K562 (cell line): Measurements from ENCODE around the gene MPI. TPM values are rescaled to one million over a fixed set of nuclear protein-coding genes. Genes with fewer than 3 reads are reported as not detected.

ENCODE experiments used
- ATF1 ChIP-seq, 2 experiments: fragments of 450-650 bp in 1 of 2; IDR thresholded peaks; 2 replicates each; pipeline ENCODE4 v1.6.1; 2016; ENCODE audit warnings: missing compliant biosample characterization in 1 of 2, missing genetic modification characterization in 1 of 2
- BRD4 ChIP-seq: fragments of 200-600 bp; sonication (generic); IDR thresholded peaks from 2 replicates; pipeline ENCODE4 v1.6.1; 2017; ENCODE audit warnings: inconsistent platforms
- CREB5 ChIP-seq: fragments of 250-450 bp; sonication (Bioruptor Pico); IDR thresholded peaks from 2 replicates; pipeline ENCODE4 v1.5.0; 2020; ENCODE audit warnings: mild to moderate bottlenecking
- ELF2 ChIP-seq: fragments of 250-450 bp; sonication (Bioruptor Pico); IDR thresholded peaks from 2 replicates; pipeline ENCODE4 v1.5.0; 2021; ENCODE audit warnings: mild to moderate bottlenecking
- FOXJ2 ChIP-seq: fragments of 200-800 bp; sonication (Bioruptor generic); IDR thresholded peaks from 2 replicates; pipeline ENCODE4 v1.6.1; 2016; ENCODE audit warnings: missing genetic modification characterization, missing compliant biosample characterization
- HBP1 ChIP-seq: fragments of 450-650 bp; formaldehyde crosslinking; IDR thresholded peaks from 2 replicates; pipeline ENCODE4 v1.4.0; 2022; ENCODE audit warnings: missing genetic modification characterization
- JUNB ChIP-seq: fragments of 450-650 bp; formaldehyde crosslinking; conservative IDR thresholded peaks from 2 replicates; pipeline ENCODE4 v1.4.0; 2020; ENCODE audit warnings: mild to moderate bottlenecking
- MNT ChIP-seq, 2 experiments: fragments of 450-650 bp; conservative IDR thresholded peaks; 2 replicates each; pipeline ENCODE4 v1.6.1; 2017; ENCODE audit warnings: mild to moderate bottlenecking in 2 of 2, moderate library complexity in 2 of 2
- MYBL2 ChIP-seq, 2 experiments: fragments of 450-650 bp in 1 of 2; sonication (generic) in 1 of 2; formaldehyde crosslinking in 1 of 2; IDR thresholded peaks; 2 replicates each; pipeline versions ENCODE4 v1.6.1 to v1.8.1; 2017 to 2022; ENCODE audit warnings: borderline replicate concordance in 1 of 2, inconsistent platforms in 1 of 2, low read depth in 1 of 2, mild to moderate bottlenecking in 1 of 2, missing genetic modification reagents in 1 of 2, moderate library complexity in 1 of 2
- POLR2B ChIP-seq: fragments of 450-650 bp; IDR thresholded peaks from 2 replicates; pipeline ENCODE4 v1.6.1; 2018; ENCODE audit warnings: low read depth; ENCODE audit not compliant: partially characterized antibody
- PRMT5 ChIP-seq: sonication (generic); formaldehyde crosslinking; IDR thresholded peaks from 2 replicates; pipeline ENCODE4 v1.5.0; 2020; ENCODE audit warnings: missing genetic modification reagents
- RAD51 ChIP-seq: fragments of 450-650 bp; IDR thresholded peaks from 2 replicates; pipeline ENCODE4 v1.7.1; 2016; ENCODE audit warnings: low read depth, mild to moderate bottlenecking, borderline replicate concordance
- SAFB2 ChIP-seq: fragments of 200-400 bp; formaldehyde crosslinking; IDR thresholded peaks from 2 replicates; pipeline ENCODE4 v1.6.1; 2018; ENCODE audit warnings: borderline replicate concordance, low read length, low read depth, moderate library complexity; ENCODE audit not compliant: severe bottlenecking
- SIN3B ChIP-seq: fragments of 450-650 bp; IDR thresholded peaks from 2 replicates; pipeline ENCODE4 v1.6.1; 2017; ENCODE audit warnings: low read depth, mild to moderate bottlenecking, moderate library complexity
- SMAD1 ChIP-seq: fragments of 150-350 bp; IDR thresholded peaks from 2 replicates; pipeline ENCODE4 v1.6.1; 2014; ENCODE audit warnings: low read length, low read depth; ENCODE audit not compliant: partially characterized antibody
- SMAD3 ChIP-seq: fragments of 450-650 bp; formaldehyde crosslinking; conservative IDR thresholded peaks from 2 replicates; pipeline ENCODE4 v1.4.0; 2020; ENCODE audit warnings: mild to moderate bottlenecking
- TOE1 ChIP-seq, 2 experiments: fragments of 450-650 bp in 1 of 2; sonication (generic) in 1 of 2; formaldehyde crosslinking in 1 of 2; IDR thresholded peaks; 2 replicates each; pipeline versions ENCODE4 v1.7.1 to v1.8.0; 2016 to 2022; ENCODE audit warnings: borderline replicate concordance in 2 of 2, mild to moderate bottlenecking in 2 of 2, antibody characterized with exemption in 1 of 2, inconsistent platforms in 1 of 2, low read depth in 1 of 2, missing genetic modification reagents in 1 of 2, moderate library complexity in 1 of 2
- ZBTB1 ChIP-seq: sonication (generic); formaldehyde crosslinking; IDR thresholded peaks from 2 replicates; pipeline ENCODE4 v1.8.1; 2023; ENCODE audit warnings: missing genetic modification reagents, low read depth, mild to moderate bottlenecking, borderline replicate concordance
- ZFP1 ChIP-seq: fragments of 450-650 bp; formaldehyde crosslinking; IDR thresholded peaks from 2 replicates; pipeline ENCODE4 v1.4.0; 2020; ENCODE audit warnings: mild to moderate bottlenecking, mixed read lengths
- ZKSCAN1 ChIP-seq: fragments of 150-350 bp; IDR thresholded peaks from 2 replicates; pipeline ENCODE4 v1.6.1; 2016; ENCODE audit warnings: low read depth, low read length
- ZNF175 ChIP-seq: fragments of 200-800 bp; sonication (Bioruptor generic); IDR thresholded peaks from 2 replicates; pipeline ENCODE4 v1.6.1; 2016; ENCODE audit warnings: low read depth, mild to moderate bottlenecking, missing genetic modification characterization, missing compliant biosample characterization
- ZNF224 ChIP-seq: sonication (generic); formaldehyde crosslinking; IDR thresholded peaks from 2 replicates; pipeline ENCODE4 v1.8.0; 2022; ENCODE audit warnings: mild to moderate bottlenecking, missing genetic modification reagents
- ZNF586 ChIP-seq: fragments of 450-650 bp; formaldehyde crosslinking; conservative IDR thresholded peaks from 2 replicates; pipeline ENCODE4 v1.4.0; 2020; ENCODE audit warnings: mild to moderate bottlenecking, moderate library complexity
- polyA plus RNA-seq, 8 experiments: library from polyadenylated mRNA; depleted of rRNA in 4 of 8; stranded (reverse) in 5 of 8; unstranded in 3 of 8; fragments of >200 nt; fragmentation: Nextera tagmentation in 2 of 8; fragmentation: Illumina TruSeq in 1 of 8; extraction: Ambion mirVana in 2 of 8; extraction: Trizol in 1 of 8; gene quantifications; 2 replicates each; pipeline versions ENCODE4 v1.2.1 to v1.2.3, GENCODE V29; 2011 to 2014; ENCODE audit warnings: inconsistent platforms in 1 of 8, missing spikeins in 1 of 8
- total RNA-seq, 7 experiments: library from RNA; depleted of rRNA in 6 of 7; stranded (reverse); fragments of >200 nt in 6 of 7; fragmentation: Illumina TruSeq in 2 of 7; extraction: Trizol in 2 of 7; gene quantifications; 2 replicates each; pipeline versions ENCODE4 v1.2.1 to v1.2.3, GENCODE V29; 2011 to 2021; ENCODE audit warnings: low replicate concordance in 1 of 7

The MPI gene
- total and polyA plus RNA-seq, 9 of the 15 experiments (the other 6 are each of a cell fraction or from before 2014, with no cell fraction given) = 30.7 to 105 (median 40.5) TPM

GRCh38 chr15:74843445-74843828, 46.4 kb upstream of the MPI start (continued):
- TF ChIP-seq CREB5 = no peak
- no peak for TF ChIP-seq ZNF175 (CRISPR knock-in tag)
- TF ChIP-seq HBP1 = no peak
- TF ChIP-seq ZNF224 = no peak
- TF ChIP-seq MYBL2 (IDR thresholded peaks at IDR 0.05; ENCODE audit: low read depth) = no peak
- no peak for TF ChIP-seq MYBL2 (CRISPR knock-in tag; IDR thresholded peaks at IDR 0.05; ENCODE audit: borderline replicate concordance)
- TF ChIP-seq ZBTB1 (CRISPR knock-in tag) = no peak
- no peak for TF ChIP-seq ZNF586 (CRISPR knock-in tag)
- TF ChIP-seq JUNB (CRISPR knock-in tag) = no peak
- TF ChIP-seq PRMT5 (CRISPR knock-in tag) = no peak
- no peak for TF ChIP-seq ZKSCAN1
- TF ChIP-seq MNT (conservative IDR thresholded peaks at IDR 0.05) = peak; percentile 10 to 59; a peak in 2 of 4 replicates
- no peak for TF ChIP-seq ATF1 (CRISPR knock-in tag; IDR thresholded peaks at IDR 0.05)
- 0 out of 2 replicates have a peak, but pooled peaks have one; percentile 3 for TF ChIP-seq ATF1 (tag; IDR thresholded peaks at IDR 0.05)
- TF ChIP-seq TOE1 (IDR thresholded peaks at IDR 0.05; ENCODE audit: borderline replicate concordance) = no peak
- no peak for TF ChIP-seq TOE1 (CRISPR knock-in tag; IDR thresholded peaks at IDR 0.05; ENCODE audit: borderline replicate concordance, low read depth)
- no peak for TF ChIP-seq ZFP1 (CRISPR knock-in tag)
- no peak for TF ChIP-seq BRD4
- TF ChIP-seq POLR2B = no peak
- no peak for TF ChIP-seq SMAD3 (CRISPR knock-in tag)
- TF ChIP-seq SIN3B = no peak
- peak; percentile 51; the same call in 1 of the 2 replicates for TF ChIP-seq FOXJ2
- no peak for TF ChIP-seq SAFB2
- no peak for TF ChIP-seq SMAD1
- 0 out of 2 replicates have a peak, but pooled peaks have one; percentile 26 for TF ChIP-seq ELF2
- 0 out of 2 replicates have a peak, but pooled peaks have one; percentile 6 for TF ChIP-seq RAD51
